ENCODE results near the gene TENT5A.
A peak's percentile ranks its signal among the peaks of the same experiment; 100 is the strongest.

The TENT5A gene

GRCh38 chr6:81770381-81770780, 17.9 kb upstream of the TENT5A start:
- no peak for DNase-seq

DNA sequence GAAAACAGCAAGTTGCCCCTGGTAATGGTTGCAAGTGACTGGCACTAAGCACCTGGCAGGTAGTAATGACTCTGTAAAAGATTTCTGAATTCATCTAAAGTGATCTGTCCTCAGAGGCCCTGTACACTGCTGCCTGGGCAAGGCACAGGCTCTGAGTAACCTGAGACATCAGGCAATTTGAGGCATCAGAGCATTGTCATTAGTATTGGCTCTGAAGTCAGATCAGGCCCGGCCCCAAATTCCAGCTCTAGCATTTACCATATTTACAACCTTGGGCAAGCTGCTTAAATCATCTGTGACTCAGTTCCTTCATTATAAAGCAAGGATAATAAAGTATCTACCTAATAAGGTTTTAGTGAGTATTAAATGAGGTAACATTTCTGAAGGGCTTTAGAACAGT, 17.3 kb upstream of the TENT5A start:
- no peak for DNase-seq

GRCh38 chr6:81768150-81768942, 15.9 kb upstream of the TENT5A start:
- no peak for DNase-seq

DNA sequence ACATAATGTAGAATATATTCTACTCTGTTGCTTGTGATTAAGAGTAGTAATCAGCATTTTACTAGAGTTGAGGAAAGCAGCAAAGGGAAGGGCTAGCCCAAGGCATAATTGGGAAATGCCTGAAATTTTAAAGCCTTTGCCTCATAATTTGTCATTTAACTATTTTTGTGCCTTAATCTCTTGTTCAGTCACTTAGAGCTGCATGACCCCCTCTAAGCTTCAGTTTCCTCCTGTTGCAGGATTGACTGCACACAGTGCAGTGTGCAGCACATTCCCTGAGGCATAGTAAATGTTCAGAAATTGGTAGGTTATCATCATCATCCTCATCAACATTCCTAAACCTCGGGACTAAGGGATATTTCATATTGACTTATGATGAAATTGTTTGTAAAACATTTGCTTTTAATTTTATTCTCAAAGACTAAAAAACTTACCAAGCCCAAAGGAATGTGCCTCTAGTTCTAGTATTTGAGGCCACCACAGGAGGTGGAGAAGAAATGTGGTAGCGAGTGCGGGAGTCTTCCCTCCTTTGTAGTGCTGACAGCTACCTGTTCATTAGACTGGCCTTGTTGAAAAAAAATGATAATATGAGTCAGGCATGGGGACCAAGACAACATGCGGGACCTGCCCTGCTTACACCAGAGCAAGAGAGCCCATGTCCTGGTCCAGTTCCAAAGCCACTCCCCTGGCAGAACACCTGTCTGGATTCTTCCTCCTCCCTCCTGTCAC, 14.8 kb upstream of the TENT5A start:
- no peak for DNase-seq

GRCh38 chr6:81766482-81767069, 14.1 kb upstream of the TENT5A start:
- peak; percentile 48 for DNase-seq

- DNase-seq: no peak
These were observed 12.1 kb upstream of the TENT5A start for GRCh38 chr6:81764531-81764930.

DNA sequence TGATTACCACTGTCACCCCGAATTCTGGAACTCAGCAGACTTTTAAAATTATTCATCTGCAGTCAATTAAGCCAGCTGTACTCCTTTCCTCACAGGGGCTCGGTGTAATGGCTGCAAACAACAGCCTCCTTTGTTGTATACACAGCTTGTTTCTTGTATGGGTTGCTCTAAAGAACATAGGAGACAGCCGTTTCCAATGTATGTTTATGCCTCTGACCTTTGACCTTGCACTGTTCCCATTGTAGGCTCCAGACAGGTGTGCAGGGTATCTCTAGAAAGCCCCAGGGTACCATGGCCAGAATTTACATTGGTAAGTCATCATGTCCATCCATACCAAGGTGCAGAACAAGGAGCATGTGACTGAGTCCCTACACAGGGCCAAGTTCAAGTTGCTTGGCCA, 11.5 kb upstream of the TENT5A start:
- DNase-seq: no peak

DNA sequence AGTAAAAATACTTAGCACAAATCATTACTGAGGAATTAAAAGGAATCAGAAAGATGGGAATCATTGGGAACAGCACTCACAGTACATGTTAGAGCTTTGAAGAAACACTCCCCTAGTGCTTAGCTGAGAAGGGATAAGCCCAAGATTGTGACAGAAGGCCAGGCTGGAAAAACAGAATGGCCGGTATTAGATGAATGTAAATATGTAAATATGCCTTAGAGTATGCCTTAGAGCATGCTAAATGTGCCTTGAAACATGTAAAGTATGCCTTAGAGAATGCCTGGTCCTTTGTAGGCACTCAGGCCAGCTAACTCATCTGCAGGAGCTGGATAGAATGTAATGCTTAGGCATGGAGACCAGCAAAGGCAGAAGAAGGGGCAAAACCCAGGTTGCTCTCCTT, 10.6 kb upstream of the TENT5A start:
- no peak for DNase-seq

- DNase-seq: no peak
These were observed 10.1 kb upstream of the TENT5A start for GRCh38 chr6:81762606-81763005.

DNA sequence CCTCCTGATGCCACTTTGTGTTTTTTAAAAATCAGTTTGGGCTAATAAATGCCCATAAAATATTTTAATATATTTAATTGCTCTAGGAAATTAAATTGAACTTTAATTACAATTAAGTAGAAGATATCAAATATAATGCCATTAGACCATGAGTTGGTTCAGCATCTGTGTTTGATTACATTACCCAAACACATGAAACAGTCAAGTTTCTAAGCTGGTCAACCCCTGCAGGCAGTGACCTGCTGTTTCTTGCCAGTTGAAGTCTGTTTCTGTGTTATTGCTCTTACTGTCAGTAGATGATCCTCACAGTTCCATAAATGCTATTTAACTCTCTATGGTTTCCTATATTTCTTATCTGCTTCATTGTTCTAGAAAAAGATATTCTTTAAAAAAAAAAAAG, 9.7 kb upstream of the TENT5A start:
- DNase-seq: no peak

DNA sequence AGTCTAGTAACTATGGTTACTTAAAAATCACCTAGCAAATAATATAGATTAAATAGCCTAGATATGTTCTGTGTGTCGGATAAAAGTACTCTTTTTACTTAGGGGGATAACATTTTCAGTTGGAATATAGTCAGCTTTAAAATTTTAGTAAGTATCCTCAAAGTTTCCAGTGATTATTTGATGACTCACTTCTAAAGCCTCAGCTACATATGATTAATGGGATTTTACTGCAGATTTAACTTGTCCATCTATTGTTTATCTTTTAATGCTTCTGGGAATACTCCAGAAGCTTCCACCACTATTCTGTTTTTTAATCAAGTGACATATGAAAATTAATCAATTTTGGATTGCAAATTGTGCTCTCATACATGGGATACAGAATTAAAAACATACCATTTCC, 8.7 kb upstream of the TENT5A start:
- DNase-seq: peak; percentile 12

- DNase-seq: no peak
These were observed 7.3 kb upstream of the TENT5A start for GRCh38 chr6:81759782-81760181.

GRCh38 chr6:81758221-81758620, 5.7 kb upstream of the TENT5A start:
- DNase-seq: no peak

DNA sequence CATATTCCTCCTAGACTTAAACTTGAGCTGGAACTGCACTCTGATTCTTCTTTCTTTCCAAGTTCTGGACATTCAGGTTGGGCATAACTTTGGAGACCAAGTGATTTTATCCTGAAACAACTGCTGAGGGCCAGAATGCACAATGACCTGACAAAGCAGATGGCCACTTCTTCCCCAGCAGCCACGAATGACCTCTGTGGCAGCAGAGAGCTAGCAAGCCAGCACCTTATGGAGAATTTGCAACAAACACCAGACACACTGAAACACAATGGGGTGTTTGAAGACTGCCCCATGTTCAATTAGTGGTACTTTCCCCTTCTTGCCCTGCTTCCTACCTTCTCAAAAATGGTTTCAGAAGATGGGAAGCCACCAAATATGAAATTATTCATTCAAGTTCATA, 4.2 kb upstream of the TENT5A start:
- DNase-seq: no peak

GRCh38 chr6:81755551-81755950, 3.1 kb upstream of the TENT5A start:
- no peak for DNase-seq

DNA sequence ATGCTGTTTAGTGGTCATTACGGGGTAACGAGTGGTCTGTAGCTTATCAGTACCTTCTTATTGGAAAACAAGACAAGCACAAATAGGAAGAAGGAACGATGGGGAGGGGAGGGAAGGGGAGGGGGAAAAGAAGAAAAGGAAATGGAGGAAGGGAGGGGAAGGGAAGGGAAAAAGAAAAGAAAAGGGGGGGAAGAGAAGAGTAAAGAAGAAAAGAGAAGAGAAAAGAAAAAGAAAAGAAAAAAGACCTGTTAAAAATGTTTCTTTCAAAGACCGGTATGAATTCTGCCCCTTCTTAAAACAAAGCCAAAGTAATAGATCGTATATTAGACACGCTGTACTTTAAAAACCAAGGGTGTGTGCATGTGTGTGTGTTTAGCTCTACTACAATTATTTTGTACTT, 2.4 kb upstream of the TENT5A start:
- DNase-seq: no peak

DNA sequence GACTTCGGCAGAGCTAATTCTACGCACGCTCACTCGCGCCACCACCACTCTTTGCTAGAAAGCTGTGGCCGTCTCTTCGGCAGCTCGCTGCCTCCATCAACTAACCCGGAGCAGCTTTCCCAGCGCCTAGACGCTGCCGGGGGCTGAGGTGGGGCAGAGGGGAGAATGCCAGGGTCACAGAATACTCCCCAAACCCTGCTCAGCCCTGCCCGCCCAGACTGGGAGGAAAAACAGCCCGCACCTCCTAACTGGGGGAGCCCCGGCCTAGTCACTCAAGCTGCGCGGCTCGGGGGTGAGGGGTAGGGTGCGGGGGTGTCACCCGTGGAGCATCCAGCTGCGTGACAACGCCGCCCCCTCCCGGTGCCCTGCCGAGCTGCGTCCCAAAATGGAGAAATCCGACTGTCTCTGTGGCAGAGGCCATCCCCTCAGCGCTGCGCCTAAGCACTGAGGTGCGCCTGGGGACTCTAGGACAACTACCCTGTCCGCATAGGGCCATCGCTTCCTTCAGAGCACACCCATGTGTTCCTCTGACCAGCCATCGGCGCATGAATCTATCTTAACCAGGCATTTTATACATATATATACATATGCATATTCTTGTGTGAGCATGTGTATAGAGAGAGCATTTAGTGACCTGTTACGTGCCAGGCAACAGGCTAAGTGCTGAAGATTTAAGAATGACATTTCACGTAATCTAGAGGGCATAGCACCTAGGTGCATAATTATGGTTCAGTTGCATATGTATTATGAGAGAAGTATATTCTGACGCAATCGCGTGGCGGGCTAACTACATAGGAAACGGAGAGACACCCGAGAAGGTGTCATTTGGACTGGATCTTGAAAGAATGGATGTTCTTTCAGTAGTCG, 1.5 kb upstream of the TENT5A start:
- DNase-seq: peak; percentile 30

GRCh38 chr6:81752921-81753710, 635 bp upstream of the TENT5A start:
- peak; percentile 63 for DNase-seq

DNA sequence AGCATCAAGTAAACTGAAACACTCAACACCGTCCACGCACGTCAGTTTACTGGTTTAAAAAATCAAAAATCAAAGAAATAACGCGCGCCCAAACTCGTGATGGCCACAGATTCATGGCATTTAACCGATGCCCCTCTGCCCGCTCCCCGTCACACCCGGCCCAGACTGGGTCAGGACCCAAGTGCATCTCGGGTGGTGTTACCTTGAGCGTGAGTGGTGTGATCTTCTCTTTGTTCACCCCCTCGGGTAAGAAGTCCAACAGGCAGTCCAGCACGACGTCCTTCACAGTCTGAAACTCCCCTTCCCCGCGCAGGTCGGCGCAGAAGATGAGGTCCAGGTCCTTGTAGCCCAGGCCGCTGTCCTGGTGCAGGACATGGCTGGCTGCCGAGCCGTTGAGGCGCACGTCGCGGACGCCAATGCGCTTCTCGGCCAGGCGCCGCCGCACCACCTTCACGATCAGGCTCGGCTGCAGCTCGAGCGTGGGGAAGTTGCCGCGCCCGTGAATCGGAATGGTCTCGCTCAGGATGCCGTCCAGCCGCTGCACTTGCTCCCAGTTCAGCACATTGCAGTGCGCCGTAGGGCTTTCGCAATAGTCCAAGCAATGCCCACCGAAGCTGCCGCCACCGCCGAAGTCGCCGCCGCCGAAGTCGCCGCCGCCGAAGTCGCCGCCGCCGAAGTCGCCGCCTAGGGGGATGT, 945 bp downstream of the TENT5A start:
- DNase-seq: no peak

DNA sequence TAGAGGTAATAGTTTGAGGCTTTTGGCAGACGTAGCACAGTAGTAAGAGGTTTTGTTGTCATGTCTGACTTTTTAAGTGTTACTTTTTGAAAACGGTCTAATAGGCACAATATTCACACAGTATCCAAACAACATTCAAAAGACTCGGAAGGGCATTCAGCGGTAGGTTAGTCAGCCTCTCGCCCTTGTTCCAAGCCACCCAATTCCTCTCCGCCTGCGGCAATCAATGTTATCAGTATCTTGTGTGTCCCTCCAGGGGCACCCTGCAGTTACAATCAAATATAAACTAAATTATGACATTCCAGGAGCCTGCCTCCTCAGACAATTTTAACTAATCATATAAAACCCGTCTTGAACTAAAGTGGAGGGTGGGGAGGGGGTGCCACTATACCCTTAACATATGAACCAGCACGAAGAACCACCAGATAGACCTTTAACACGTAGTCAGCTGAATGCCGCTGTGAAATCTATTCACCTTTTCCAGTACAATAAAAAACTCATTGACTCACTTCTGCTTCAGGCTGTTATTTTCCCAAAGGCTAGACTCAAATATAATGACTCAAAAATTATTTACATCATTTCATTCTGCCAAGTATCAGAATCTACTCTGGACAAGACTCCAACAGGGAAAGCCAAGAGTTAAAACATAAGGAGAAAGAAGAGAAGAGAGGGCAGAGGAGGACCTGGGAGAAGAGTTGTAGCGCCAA, 1.6 kb downstream of the TENT5A start:
- DNase-seq: no peak

GRCh38 chr6:81750200-81750599, 2.3 kb downstream of the TENT5A start:
- DNase-seq: no peak

Data from amniotic stem cell (primary cell).